AG04449 (cell line): Measurements from ENCODE around the gene PPP1R3D.

Experiments used
- CTCF ChIA-PET: fragments of 350-600 bp; formaldehyde crosslinking; extraction: SDS; loops from one replicate; lab custom pipeline; 2021; ENCODE audit warnings: antibody characterized with exemption; lab: Yijun Ruan, JAX
- POLR2A ChIA-PET: fragments of 400-600, 350-600 bp; formaldehyde crosslinking; extraction: SDS; loops from one replicate; lab custom pipeline; 2020; ENCODE audit warnings: antibody characterized with exemption, inconsistent platforms; lab: Yijun Ruan, JAX
- DNase-seq: peaks from one replicate; pipeline ENCODE4 v3.0.0-alpha.2; 2010; ENCODE audit warnings: low read depth, low spot score
- H3K4me3 ChIP-seq: 2 replicates; pipeline ENCODE4 v1.5.1; 2011; ENCODE audit warnings: low read depth, mild to moderate bottlenecking, control low read depth, low read length
- CTCF ChIP-seq: IDR thresholded peaks from one replicate; pipeline ENCODE4 v1.5.1; 2011; ENCODE audit warnings: mild to moderate bottlenecking, moderate library complexity, low read length, control low read depth, inconsistent platforms; ENCODE audit not compliant: insufficient read depth; ENCODE audit errors: missing control alignments

PPP1R3D gene

DNA sequence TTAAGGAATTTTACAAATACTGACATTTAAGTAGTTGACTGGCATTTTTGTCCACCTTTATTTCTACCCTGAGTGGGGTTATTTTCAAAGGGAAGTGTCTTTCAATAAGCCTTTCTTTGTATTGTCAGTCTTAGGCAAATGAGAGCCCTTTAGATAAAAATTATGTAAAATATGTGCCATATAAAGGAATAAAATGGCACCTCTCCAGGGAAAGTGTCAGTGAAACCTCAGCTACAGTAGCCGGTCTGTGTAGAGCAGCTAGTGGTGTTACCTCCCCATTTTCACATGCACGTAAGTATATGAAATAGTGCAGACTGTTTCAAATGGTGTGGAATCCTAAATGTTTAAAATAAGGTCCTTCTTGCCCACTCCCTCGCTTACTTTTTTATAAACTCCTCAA is 5.1 kb upstream of the PPP1R3D start:
- POLR2A ChIA-PET = no interaction called here
- CTCF ChIA-PET = interaction anchor here (0.9 to 5.9 kb wide), 6 partner anchors 8 to 318 kb away, joined by 3 to 52 read pairs (median 10); partner anchors contain the start of gene SYCP2
- H3K4me3 ChIP-seq = no peak overlapping the region
- DNase-seq = no peak
- no peak for TF ChIP-seq CTCF

- POLR2A ChIA-PET = no interaction called here
- H3K4me3 ChIP-seq = no peak overlapping the region
Measured at GRCh38 chr20:59944726-59945125, 4.6 kb upstream of the PPP1R3D start.

DNA sequence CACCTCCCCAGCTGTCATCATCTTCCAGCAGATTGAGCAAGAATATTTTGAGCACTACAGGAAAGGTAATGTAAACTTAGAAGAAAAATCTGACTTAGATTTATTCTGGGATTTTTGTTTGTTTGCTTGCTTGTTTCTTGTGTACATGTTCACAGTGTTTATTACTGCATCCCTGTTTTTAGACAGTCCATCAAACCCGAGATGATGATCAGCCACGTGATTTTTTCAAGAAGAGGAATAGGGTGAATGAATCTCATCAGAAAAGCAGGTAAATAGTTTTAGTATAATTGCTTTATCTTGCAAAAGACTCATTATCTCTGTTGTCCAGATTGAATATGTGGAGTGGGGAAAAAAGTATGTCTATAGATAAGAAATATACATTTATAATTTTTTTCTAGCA is 2.1 kb upstream of the PPP1R3D start:
- ChIA-PET POLR2A (no interaction called here), CTCF (interaction anchor here (1.4 kb wide), 1 partner anchor 321 kb away, joined by 4 read pairs; no protein-coding TSS in a partner anchor)
- no peak for TF ChIP-seq CTCF
- no peak overlapping the region for H3K4me3 ChIP-seq
- DNase-seq = no peak

More at GRCh38 chr20:59944726-59945125, 4.6 kb upstream of the PPP1R3D start:
- CTCF ChIA-PET = interaction anchor here (0.6 to 5.9 kb wide), 5 partner anchors 8 to 267 kb away, joined by 3 to 52 read pairs (median 8); partner anchors contain the start of gene SYCP2
- no peak for DNase-seq
- TF ChIP-seq CTCF = no peak

DNA sequence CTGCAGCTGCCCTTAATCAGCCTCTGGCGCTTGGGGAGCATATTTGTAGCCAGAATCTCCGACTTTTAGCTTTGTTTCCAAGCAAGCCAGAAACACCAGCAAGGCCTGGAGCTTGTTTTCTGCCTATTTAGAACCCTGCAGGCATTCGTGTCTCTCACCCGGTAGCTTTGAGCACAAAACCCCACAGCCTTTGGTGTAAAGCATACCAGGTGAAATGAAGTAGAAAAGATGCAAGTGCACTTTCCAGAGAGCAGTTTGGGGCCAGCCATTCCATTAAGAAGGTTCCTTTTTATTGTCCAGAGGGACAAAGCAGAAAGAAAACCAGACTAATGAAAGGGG is 820 bp upstream of the PPP1R3D start:
- ChIA-PET POLR2A (no interaction called here), CTCF (interaction anchor here (0.6 to 2.3 kb wide), 9 partner anchors 9 to 1312 kb away, joined by 3 to 13 read pairs (median 4); no protein-coding TSS in a partner anchor)
- DNase-seq = no peak
- TF ChIP-seq CTCF = no peak
- peak overlapping the region; percentile 77 for H3K4me3 ChIP-seq

DNA sequence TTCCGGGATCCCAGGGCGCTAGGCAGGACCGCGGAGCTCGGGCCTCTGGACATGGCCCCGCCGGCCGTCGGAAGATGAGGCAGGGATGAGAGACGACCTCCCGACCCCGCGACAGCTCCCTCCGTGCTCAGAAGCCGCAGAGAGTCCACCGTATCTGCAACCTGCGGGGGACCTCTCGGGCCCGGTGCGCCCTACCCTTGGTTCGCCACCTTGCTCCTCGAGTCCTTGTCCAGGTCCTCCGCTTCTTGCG is 301 bp downstream of the PPP1R3D start:
- CTCF ChIA-PET = interaction anchor here (1.1 to 2.3 kb wide), 8 partner anchors 8 to 1323 kb away, joined by 3 to 13 read pairs (median 4); no protein-coding TSS in a partner anchor
- no peak for TF ChIP-seq CTCF
- no peak for DNase-seq
- POLR2A ChIA-PET = interaction anchor here (1.0 to 1.5 kb wide), 2 partner anchors 177 to 1246 kb away, joined by 3 to 5 read pairs; no protein-coding TSS in a partner anchor
- H3K4me3 ChIP-seq = peak overlapping the region; percentile 77

DNA sequence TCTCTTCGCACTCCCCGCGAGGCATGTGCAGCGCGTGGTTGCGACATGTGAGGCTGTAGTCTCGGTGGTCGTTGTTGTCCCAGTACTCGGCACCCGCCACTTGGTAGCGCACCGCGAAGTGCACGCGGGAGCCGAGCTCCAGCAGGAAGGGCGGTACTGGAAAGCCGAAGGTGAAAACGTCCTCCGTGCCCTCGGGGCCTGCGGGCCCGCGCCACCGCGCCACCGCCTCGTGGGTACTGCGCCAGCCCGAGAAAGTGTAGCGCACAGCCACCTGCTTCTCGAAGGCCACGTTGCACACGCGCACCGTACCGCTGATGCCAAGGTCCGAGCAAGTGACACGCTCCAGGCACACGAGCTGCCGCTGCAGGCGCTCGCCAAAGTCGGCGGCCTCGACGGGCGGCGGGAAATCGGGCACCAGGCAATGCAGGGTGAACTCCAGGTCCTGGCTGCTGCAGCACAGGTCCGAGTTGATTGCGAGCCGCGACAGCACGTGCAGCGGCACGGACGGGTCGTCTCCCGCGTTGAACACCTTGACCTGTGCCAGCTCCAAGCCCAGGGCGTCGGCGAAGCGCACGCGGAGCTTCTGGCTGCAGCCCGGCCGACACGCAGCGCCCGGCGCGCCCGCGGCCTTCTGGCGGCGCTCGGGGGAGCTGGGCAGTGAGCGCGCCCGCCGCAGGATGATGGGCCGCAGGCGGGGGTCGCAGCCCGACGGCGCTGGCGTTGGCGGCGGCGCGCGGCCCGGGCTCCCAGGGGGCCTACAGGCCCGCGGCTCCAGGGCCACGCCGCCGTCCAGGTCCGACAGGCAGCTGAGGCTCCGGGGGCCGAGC is 840 bp downstream of the PPP1R3D start:
- no peak for TF ChIP-seq CTCF
- DNase-seq = no peak
- CTCF ChIA-PET = interaction anchor here (1.1 to 2.3 kb wide), 7 partner anchors 8 to 1324 kb away, joined by 3 to 13 read pairs (median 5); no protein-coding TSS in a partner anchor
- H3K4me3 ChIP-seq = peak overlapping the region; percentile 77
- POLR2A ChIA-PET = interaction anchor here (0.6 to 1.5 kb wide), 3 partner anchors 178 to 1651 kb away, joined by 3 to 5 read pairs (median 3); no protein-coding TSS in a partner anchor
